ENCODE data around the gene DHRS12.

The DHRS12 gene

DNA sequence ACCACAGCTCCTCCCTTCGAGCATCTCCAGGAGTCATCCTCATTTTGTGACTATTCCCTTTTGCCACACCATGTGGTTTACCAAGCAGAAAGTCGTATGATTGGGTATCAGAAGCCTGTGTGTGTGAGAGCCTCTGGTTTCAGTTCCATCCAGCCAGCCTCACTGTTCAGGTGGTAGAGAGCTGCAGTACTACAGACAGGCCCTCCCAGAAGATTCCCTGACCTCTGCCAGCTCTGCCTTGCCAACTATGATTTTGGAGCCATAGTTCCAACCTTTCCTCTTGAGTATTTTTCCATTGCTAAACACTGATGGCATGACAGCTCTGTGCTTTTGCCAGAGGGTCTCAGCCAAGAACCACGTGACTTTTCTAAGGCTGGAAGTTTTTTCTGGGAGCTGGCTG is 82.5 kb downstream of the DHRS12 start:
- no peak for DNase-seq

- no peak for DNase-seq
These were observed 84.6 kb downstream of the DHRS12 start for GRCh38 chr13:51719394-51719793.

Data from NCI-H524 treated with DMSO at 0.1 percent for 48 hours (cell line).